IMR-90 (cell line): ENCODE results near the gene RBFOX1. TPM values are rescaled to one million over a fixed set of nuclear protein-coding genes. Genes with fewer than 3 reads are reported as not detected.

Source experiments
- ATAC-seq: fragments of 200-7000 bp; cut with Tn5 transposase; 2 replicates; pipeline ENCODE4 v1.9.1; 2020; ENCODE audit warnings: low read depth, mild to moderate bottlenecking, moderate library complexity
- BruUV-seq: library from RNA; stranded (reverse); fragments of 400-500 nt; replicated peaks from 2 replicates; lab custom pipeline; 2021; lab: Mats Ljungman, UMichigan
- CTCF ChIA-PET: fragments of 300-600 bp; formaldehyde crosslinking; extraction: SDS; loops from one replicate; lab custom pipeline; 2021; ENCODE audit warnings: antibody characterized with exemption; lab: Yijun Ruan, JAX
- POLR2A ChIA-PET: fragments of 300-600 bp; sonication (Branson Sonifier 250); formaldehyde crosslinking; loops from one replicate; lab custom pipeline; 2022; ENCODE audit warnings: antibody characterized with exemption; ENCODE audit not compliant: unreplicated experiment; lab: Charles Lee
- DNase-seq: peaks from one replicate; pipeline ENCODE4 v3.0.0; 2013
- H2AFZ ChIP-seq: replicated peaks from 2 replicates; pipeline ENCODE3; 2013; ENCODE audit warnings: low read length, mild to moderate bottlenecking; ENCODE audit not compliant: poor library complexity
- H2AK5ac ChIP-seq: 2 replicates; pipeline ENCODE4 v1.6.1; 2013; ENCODE audit warnings: low read depth, low read length, inconsistent platforms
- H2AK9ac ChIP-seq: replicated peaks from 2 replicates; pipeline ENCODE3; 2013; ENCODE audit warnings: mild to moderate bottlenecking, low read depth, low read length, moderate library complexity; ENCODE audit not compliant: poor library complexity
- H2BK120ac ChIP-seq: 2 replicates; pipeline ENCODE4 v1.6.1; 2013; ENCODE audit warnings: low read depth, low read length, inconsistent platforms
- H2BK15ac ChIP-seq: 3 replicates; pipeline ENCODE4 v1.6.1; 2013; ENCODE audit warnings: low read depth, low read length, inconsistent platforms
- H2BK20ac ChIP-seq: 2 replicates; pipeline ENCODE4 v1.6.1; 2013; ENCODE audit warnings: low read depth, mild to moderate bottlenecking, inconsistent platforms, low read length, moderate library complexity
- H2BK5ac ChIP-seq: 2 replicates; pipeline ENCODE4 v1.6.1; 2013; ENCODE audit warnings: mild to moderate bottlenecking, low read depth, low read length, inconsistent platforms; ENCODE audit not compliant: poor library complexity, severe bottlenecking
- H3K14ac ChIP-seq: replicated peaks from 2 replicates; pipeline ENCODE4 v1.6.1; 2013; ENCODE audit warnings: low read depth, low read length, inconsistent platforms
- H3K18ac ChIP-seq: 2 replicates; pipeline ENCODE4 v1.6.1; 2013; ENCODE audit warnings: low read depth, low read length, control low read depth
- H3K23ac ChIP-seq: 2 replicates; pipeline ENCODE4 v1.6.1; 2013; ENCODE audit warnings: low read depth, low read length, inconsistent platforms
- H3K27ac ChIP-seq: 2 replicates; pipeline ENCODE4 v1.5.1; 2013; ENCODE audit warnings: mild to moderate bottlenecking, control low read depth, low read length; ENCODE audit not compliant: insufficient read depth
- H3K27me3 ChIP-seq: 2 replicates; pipeline ENCODE4 v1.6.1; 2013; ENCODE audit warnings: low read length; ENCODE audit not compliant: control insufficient read depth, insufficient read depth
- H3K36me3 ChIP-seq: 2 replicates; pipeline ENCODE4 v1.6.1; 2013; ENCODE audit warnings: low read length, mixed read lengths; ENCODE audit not compliant: control insufficient read depth, insufficient read depth
- H3K4ac ChIP-seq: 2 replicates; pipeline ENCODE4 v1.6.1; 2013; ENCODE audit warnings: low read depth, low read length, inconsistent platforms
- H3K4me1 ChIP-seq: 2 replicates; pipeline ENCODE4 v1.6.1; 2013; ENCODE audit warnings: low read length, mixed read lengths; ENCODE audit not compliant: control insufficient read depth, insufficient read depth
- H3K4me2 ChIP-seq: 2 replicates; pipeline ENCODE4 v1.6.1; 2013; ENCODE audit warnings: low read depth, mild to moderate bottlenecking, control low read depth, low read length, moderate library complexity
- H3K4me3 ChIP-seq: 2 replicates; pipeline ENCODE4 v1.5.1; 2013; ENCODE audit warnings: low read depth, mild to moderate bottlenecking, control low read depth, low read length, moderate library complexity; ENCODE audit not compliant: insufficient read depth
- H3K56ac ChIP-seq: 2 replicates; pipeline ENCODE4 v1.6.1; 2013; ENCODE audit warnings: low read length, inconsistent platforms; ENCODE audit not compliant: insufficient read depth; ENCODE audit errors: extremely low read depth
- H3K79me1 ChIP-seq, 2 experiments: 2 replicates each; pipeline ENCODE4 v1.6.1; 2013; ENCODE audit warnings: low read length in 2 of 2, inconsistent platforms in 1 of 2, low read depth in 1 of 2
- H3K9ac ChIP-seq: 2 replicates; pipeline ENCODE4 v1.6.1; 2013; ENCODE audit warnings: low read depth, low read length, control low read depth
- H3K9me1 ChIP-seq: 2 replicates; pipeline ENCODE4 v1.6.1; 2013; ENCODE audit warnings: low read length, inconsistent platforms; ENCODE audit not compliant: insufficient read depth
- H3K9me3 ChIP-seq: 2 replicates; pipeline ENCODE4 v1.6.1; 2013; ENCODE audit warnings: low read length; ENCODE audit not compliant: control insufficient read depth, insufficient read depth
- H4K20me1 ChIP-seq: 2 replicates; pipeline ENCODE4 v1.6.1; 2013; ENCODE audit warnings: low read length, inconsistent platforms; ENCODE audit not compliant: insufficient read depth
- H4K5ac ChIP-seq: 2 replicates; pipeline ENCODE4 v1.6.1; 2013; ENCODE audit warnings: mild to moderate bottlenecking, low read depth, low read length, control low read depth
- H4K8ac ChIP-seq, 2 experiments: 2 replicates each; pipeline ENCODE4 v1.6.1; 2013; ENCODE audit warnings: low read depth in 2 of 2, low read length in 2 of 2, control low read depth in 1 of 2, inconsistent platforms in 1 of 2
- H4K91ac ChIP-seq: 2 replicates; pipeline ENCODE4 v1.6.1; 2013; ENCODE audit warnings: low read depth, low read length, inconsistent platforms; ENCODE audit not compliant: insufficient read depth
- RFX5 ChIP-seq: IDR thresholded peaks from 2 replicates; pipeline ENCODE4 v1.8.0; 2012; ENCODE audit warnings: low read depth, mild to moderate bottlenecking, low read length, moderate library complexity
- WGBS, 2 experiments: methylation state at CpG; one replicate each; pipeline versions ENCODE4 v1.1.5 to v1.1.7; 2013; ENCODE audit warnings: missing lambda C conversion rate in 2 of 2; ENCODE audit not compliant: insufficient read length in 1 of 2; ENCODE audit errors: extremely low coverage in 2 of 2; 5-methylcytosine and 5-hydroxymethylcytosine counted together
- dilution Hi-C: fragments of 300-500 bp; cut with HindIII; formaldehyde crosslinking; loops from one replicate; pipeline ENCODE4 v1.14.3; 2018; ENCODE audit warnings: low sequenced_read_pairs; ENCODE audit not compliant: unreplicated experiment
- in situ Hi-C: fragments of 300-500 bp; cut with MboI; formaldehyde crosslinking; loops from 3 replicates; pipeline ENCODE4 v1.14.3; 2019; ENCODE audit warnings: low sequenced_read_pairs, inconsistent platforms, mixed read lengths
- intact Hi-C: fragments of 100-400 bp; cut with micrococcal nuclease; formaldehyde crosslinking; loops from 2 replicates; pipeline ENCODE4 v1.10.0; 2022
- polyA plus RNA-seq, 3 experiments: library from polyadenylated mRNA; depleted of rRNA; stranded (reverse); fragments of >200 nt; gene quantifications; 2 replicates each; pipeline ENCODE4 v1.2.3, GENCODE V29; 2012; ENCODE audit warnings: low replicate concordance in 1 of 3
- total RNA-seq: library from RNA; depleted of rRNA; stranded (reverse); fragments of >200 nt; gene quantifications from 2 replicates; pipeline ENCODE4 v1.2.3, GENCODE V29; 2012

The RBFOX1 gene
- total and polyA plus RNA-seq, 2 of the 4 experiments (the other 2 are of a cell fraction) = not detected

- Histone ChIP-seq H3K27ac (no peak overlapping the region), H4K8ac (no peak overlapping the region), H2BK15ac (no peak overlapping the region), H3K36me3 (no peaks in the 10 kb centered on the region), H3K4me2 (no peak overlapping the region), H3K56ac (no peak overlapping the region), H3K18ac (no peak overlapping the region), H2AK5ac (no peak overlapping the region), H4K5ac (no peak overlapping the region), H3K4me3 (no peak overlapping the region), H3K9me1 (no peaks in the 10 kb centered on the region), H3K9ac (no peak overlapping the region), H2BK5ac (no peak overlapping the region), H3K79me1 (no peaks in the 10 kb centered on the region), H3K4ac (no peak overlapping the region), H2BK120ac (no peak overlapping the region), H3K27me3 (no peaks in the 10 kb centered on the region), H2BK20ac (no peak overlapping the region), H2AK9ac (no peak overlapping the region), H4K20me1 (no peaks in the 10 kb centered on the region), H3K9me3 (peaks cover 7% of the 10 kb centered on the region; the same call in 1 of the 2 replicates), H3K14ac (no peak overlapping the region), H3K23ac (no peak overlapping the region), H4K91ac (no peak overlapping the region), H2AFZ (no peak overlapping the region), H3K4me1 (no peaks in the 10 kb centered on the region)
- POLR2A ChIA-PET = no interaction called here
- ATAC-seq = no peak
- no CpG with 5 or more reads among the region's 1 CpG for WGBS, 2 experiments
- intact Hi-C loops = no loop called here
- no peak for TF ChIP-seq RFX5
- CTCF ChIA-PET = no interaction called here
- dilution Hi-C loops = no loop called here
- in situ Hi-C loops = no loop called here
- BruUV-seq = no TSS peak
- no peak for DNase-seq
Measured at GRCh38 chr16:7492122-7492521, 159.5 kb downstream of the RBFOX1 start.
